ENCODE measurements around the gene PXN. TPM values are rescaled to one million over a fixed set of nuclear protein-coding genes. Genes with fewer than 3 reads are reported as not detected.
A peak's percentile ranks its signal among the peaks of the same experiment; 100 is the strongest.

The PXN gene
- total RNA-seq, 1 donor = 41.6 TPM

GRCh38 chr12:120218680-120219606 lies 46.6 kb downstream of the PXN start:
- Histone ChIP-seq H2AFZ (ENCODE audit: low read length) (no peak overlapping the region), H3K9me3 (ENCODE audit: low read depth, low read length) (no peaks in the 10 kb centered on the region), H3K36me3 (ENCODE audit: insufficient read depth, low read length) (peaks cover 79% of the 10 kb centered on the region), H3K79me2 (ENCODE audit: insufficient read depth, low read length) (peaks cover 70% of the 10 kb centered on the region), H3K4me2 (ENCODE audit: insufficient read depth, low read length) (no peak overlapping the region), H4K20me1 (ENCODE audit: insufficient read depth, low read length) (peaks cover 8% of the 10 kb centered on the region), H3K4me1 (ENCODE audit: insufficient read depth, low read length) (no peaks in the 10 kb centered on the region), H3K4me3 (ENCODE audit: insufficient read depth, low read length) (no peak overlapping the region), H3K27me3 (ENCODE audit: insufficient read depth, low read length) (no peaks in the 10 kb centered on the region), H3K27ac (ENCODE audit: low read depth, low read length) (no peak overlapping the region)
- TF ChIP-seq CTCF (IDR thresholded peaks at IDR 0.05; ENCODE audit: extremely low read depth, low read depth, low read length) = no peak
- peak; percentile 84 for DNase-seq (ENCODE audit: insufficient read length, low spot score, missing footprints)

GRCh38 chr12:120216742-120217605 lies 48.6 kb downstream of the PXN start:
- Histone ChIP-seq H3K27ac (ENCODE audit: low read depth, low read length) (no peak overlapping the region), H3K79me2 (ENCODE audit: insufficient read depth, low read length) (peaks cover 58% of the 10 kb centered on the region)

GRCh38 chr12:120215766-120216735 lies 49.5 kb downstream of the PXN start:
- no peak for TF ChIP-seq CTCF (IDR thresholded peaks at IDR 0.05; ENCODE audit: extremely low read depth, low read depth, low read length)
- Histone ChIP-seq H3K9me3 (ENCODE audit: low read depth, low read length) (no peaks in the 10 kb centered on the region), H3K27ac (ENCODE audit: low read depth, low read length) (no peak overlapping the region), H3K4me2 (ENCODE audit: insufficient read depth, low read length) (no peak overlapping the region), H3K79me2 (ENCODE audit: insufficient read depth, low read length) (peaks cover 49% of the 10 kb centered on the region), H4K20me1 (ENCODE audit: insufficient read depth, low read length) (peaks cover 12% of the 10 kb centered on the region), H3K36me3 (ENCODE audit: insufficient read depth, low read length) (peaks cover 85% of the 10 kb centered on the region), H3K27me3 (ENCODE audit: insufficient read depth, low read length) (no peaks in the 10 kb centered on the region), H2AFZ (ENCODE audit: low read length) (no peak overlapping the region), H3K4me1 (ENCODE audit: insufficient read depth, low read length) (no peaks in the 10 kb centered on the region), H3K4me3 (ENCODE audit: insufficient read depth, low read length) (no peak overlapping the region)
- DNase-seq (ENCODE audit: insufficient read length, low spot score, missing footprints) = peak; percentile 77

More at GRCh38 chr12:120216742-120217605, 48.6 kb downstream of the PXN start:
- Histone ChIP-seq H3K4me1 (ENCODE audit: insufficient read depth, low read length) (no peaks in the 10 kb centered on the region), H3K9me3 (ENCODE audit: low read depth, low read length) (no peaks in the 10 kb centered on the region), H3K36me3 (ENCODE audit: insufficient read depth, low read length) (peaks cover 83% of the 10 kb centered on the region), H2AFZ (ENCODE audit: low read length) (no peak overlapping the region), H3K27me3 (ENCODE audit: insufficient read depth, low read length) (no peaks in the 10 kb centered on the region), H3K4me3 (ENCODE audit: insufficient read depth, low read length) (no peak overlapping the region), H4K20me1 (ENCODE audit: insufficient read depth, low read length) (peaks cover 12% of the 10 kb centered on the region), H3K4me2 (ENCODE audit: insufficient read depth, low read length) (no peak overlapping the region)
- TF ChIP-seq CTCF (IDR thresholded peaks at IDR 0.05; ENCODE audit: extremely low read depth, low read depth, low read length) = no peak
- peak; percentile 72 for DNase-seq (ENCODE audit: insufficient read length, low spot score, missing footprints)

All from osteoblast (primary cell).